Neural cell (in vitro differentiated cells): ENCODE measurements around the gene OR10J5. TPM values are rescaled to one million over a fixed set of nuclear protein-coding genes. Genes with fewer than 3 reads are reported as not detected.

Source experiments
- polyA plus RNA-seq: library from polyadenylated mRNA; depleted of rRNA; stranded (reverse); fragments of >200 nt; gene quantifications from 2 replicates; pipeline ENCODE4 v1.2.3, GENCODE V29; 2014

The OR10J5 gene
- polyA plus RNA-seq, 1 donor from 2014 or later: not detected

Other genes with a start within 250 kb of the OR10J5 start
- gene FCER1A, start 233.7 kb downstream of the OR10J5 start, polyA plus RNA-seq: not detected in 2 replicates
- gene OR10J4, start 103.8 kb downstream of the OR10J5 start, polyA plus RNA-seq: not detected in 2 replicates
- not detected in 2 replicates for gene OR10J1, start 96.3 kb downstream of the OR10J5 start, polyA plus RNA-seq
- gene APCS, start 51.8 kb upstream of the OR10J5 start, polyA plus RNA-seq: not detected in 2 replicates
- gene CRP, start 178.6 kb upstream of the OR10J5 start, polyA plus RNA-seq: 0.58 and 0.98 TPM in 2 replicates
- 3.7 and 5.4 TPM in 2 replicates for gene DUSP23, start 245.0 kb upstream of the OR10J5 start, polyA plus RNA-seq